Brain microvascular endothelial cell (primary cell): ENCODE data around the gene TMEM208.

Experiments
- DNase-seq: peaks from one replicate; pipeline ENCODE4 v3.0.0-alpha.2; 2020
- H3K27ac ChIP-seq: fragments of 250-450 bp; sonication (Bioruptor Pico); 2 replicates; pipeline ENCODE4 v1.5.1; 2020; ENCODE audit warnings: mild to moderate bottlenecking, moderate library complexity
- H3K27me3 ChIP-seq: fragments of 250-450 bp; sonication (Bioruptor Pico); replicated peaks from 2 replicates; pipeline ENCODE4 v1.5.1; 2020; ENCODE audit warnings: mild to moderate bottlenecking
- H3K36me3 ChIP-seq: fragments of 250-450 bp; sonication (Bioruptor Pico); replicated peaks from 2 replicates; pipeline ENCODE4 v1.5.1; 2020; ENCODE audit warnings: mild to moderate bottlenecking
- H3K4me3 ChIP-seq: 2 replicates; pipeline ENCODE4 v1.5.1; 2011; ENCODE audit warnings: low read depth, mild to moderate bottlenecking, control low read depth, low read length, moderate library complexity
- in situ Hi-C: cut with HindIII; loops from 2 replicates; pipeline ENCODE4 v1.10.0; 2017; ENCODE audit warnings: low sequenced_read_pairs, low pct_ligation_motif_present
- TF ChIP-seq, protein P1 (sequence below): IDR thresholded peaks from 2 replicates; pipeline ENCODE4 v1.5.1; 2011; ENCODE audit warnings: low read depth, mild to moderate bottlenecking, moderate library complexity, low read length, control low read depth, inconsistent platforms; ENCODE audit errors: missing control alignments

The TMEM208 gene

DNA sequence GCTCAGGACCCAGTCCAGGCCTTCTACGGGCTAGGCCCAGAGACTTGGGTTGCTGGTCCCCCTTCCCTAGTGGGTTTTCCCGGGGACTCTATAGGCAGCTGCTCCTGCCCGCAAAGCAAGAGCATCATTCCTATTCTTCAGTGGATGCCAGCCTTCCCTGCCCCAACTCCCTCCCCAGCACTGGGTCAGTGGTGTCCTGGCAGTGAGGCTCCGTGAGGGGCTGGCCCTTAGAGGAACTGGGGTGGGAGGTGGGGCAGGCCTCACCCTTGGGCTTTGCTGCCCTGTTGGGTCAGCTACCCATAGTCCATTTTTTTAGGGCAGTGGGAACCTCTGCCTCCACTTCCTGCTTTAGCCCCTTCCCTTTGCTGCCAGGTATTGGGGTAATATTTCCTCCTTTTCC, 44.5 kb downstream of the TMEM208 start:
- Histone ChIP-seq H3K36me3 (no peaks in the 10 kb centered on the region), H3K27me3 (no peaks in the 10 kb centered on the region), H3K4me3 (no peak overlapping the region), H3K27ac (no peak overlapping the region)
- DNase-seq: no peak
- TF ChIP-seq, protein P1, sequence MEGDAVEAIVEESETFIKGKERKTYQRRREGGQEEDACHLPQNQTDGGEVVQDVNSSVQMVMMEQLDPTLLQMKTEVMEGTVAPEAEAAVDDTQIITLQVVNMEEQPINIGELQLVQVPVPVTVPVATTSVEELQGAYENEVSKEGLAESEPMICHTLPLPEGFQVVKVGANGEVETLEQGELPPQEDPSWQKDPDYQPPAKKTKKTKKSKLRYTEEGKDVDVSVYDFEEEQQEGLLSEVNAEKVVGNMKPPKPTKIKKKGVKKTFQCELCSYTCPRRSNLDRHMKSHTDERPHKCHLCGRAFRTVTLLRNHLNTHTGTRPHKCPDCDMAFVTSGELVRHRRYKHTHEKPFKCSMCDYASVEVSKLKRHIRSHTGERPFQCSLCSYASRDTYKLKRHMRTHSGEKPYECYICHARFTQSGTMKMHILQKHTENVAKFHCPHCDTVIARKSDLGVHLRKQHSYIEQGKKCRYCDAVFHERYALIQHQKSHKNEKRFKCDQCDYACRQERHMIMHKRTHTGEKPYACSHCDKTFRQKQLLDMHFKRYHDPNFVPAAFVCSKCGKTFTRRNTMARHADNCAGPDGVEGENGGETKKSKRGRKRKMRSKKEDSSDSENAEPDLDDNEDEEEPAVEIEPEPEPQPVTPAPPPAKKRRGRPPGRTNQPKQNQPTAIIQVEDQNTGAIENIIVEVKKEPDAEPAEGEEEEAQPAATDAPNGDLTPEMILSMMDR: no peak
- in situ Hi-C loops: no loop called here

DNA sequence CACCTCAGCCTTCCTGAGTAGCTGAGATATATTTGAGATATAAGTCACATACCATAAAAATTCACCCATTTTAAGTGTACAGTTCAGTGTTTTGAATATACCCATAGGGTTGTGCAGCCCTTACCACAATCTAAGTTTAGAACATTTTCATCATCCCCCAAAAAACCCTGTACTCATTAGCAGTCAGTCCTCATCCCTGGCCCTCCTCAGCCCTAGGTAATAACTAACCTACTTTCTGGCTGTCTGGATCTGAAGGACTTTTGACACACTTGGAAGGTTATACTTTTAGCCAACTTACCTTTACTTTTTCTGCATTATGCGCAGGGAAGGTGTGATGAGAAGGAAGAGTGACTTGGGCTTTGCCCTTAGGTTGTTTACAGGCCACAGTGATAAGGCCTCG, 48.4 kb downstream of the TMEM208 start:
- Histone ChIP-seq H3K36me3 (no peaks in the 10 kb centered on the region), H3K27me3 (no peaks in the 10 kb centered on the region), H3K4me3 (no peak overlapping the region), H3K27ac (no peak overlapping the region)
- DNase-seq: no peak
- in situ Hi-C loops: no loop called here
- TF ChIP-seq, protein P1: no peak

DNA sequence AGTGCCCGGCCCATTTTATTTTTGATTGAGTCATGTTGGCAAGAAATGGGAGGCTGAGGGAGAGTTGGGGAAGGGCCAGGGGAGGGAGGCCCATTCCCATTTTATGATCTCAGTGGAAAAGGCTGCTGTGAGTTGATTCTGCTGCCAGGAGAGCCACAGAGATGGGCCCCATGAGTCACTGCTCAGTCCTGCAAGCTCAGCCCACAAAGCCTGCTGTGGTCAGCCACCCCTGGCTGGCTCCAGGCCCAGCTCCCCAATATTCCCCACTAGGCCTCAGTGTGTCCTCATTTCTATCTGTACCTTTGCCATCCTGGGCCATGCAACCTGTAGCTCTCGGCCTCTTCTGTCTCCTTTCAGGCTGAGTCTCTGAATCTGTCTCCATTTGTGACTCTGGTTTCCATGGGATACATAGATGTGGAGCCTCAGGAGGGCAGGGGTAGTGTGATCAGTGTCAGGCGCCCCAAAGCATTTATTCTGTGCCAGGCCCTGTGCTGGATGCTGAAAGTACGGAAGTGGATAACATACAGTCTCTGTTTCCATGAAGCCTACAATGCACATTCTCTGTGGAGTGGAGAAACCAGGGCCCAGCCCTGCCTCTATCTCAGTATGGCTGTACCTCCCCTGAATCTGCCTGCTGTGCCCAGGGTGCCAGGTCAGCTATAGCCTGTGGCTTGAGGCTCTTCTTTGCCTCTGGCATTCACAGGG, 50.5 kb downstream of the TMEM208 start:
- peak; percentile 98 for DNase-seq
- H3K27me3 ChIP-seq: no peaks in the 10 kb centered on the region
- TF ChIP-seq, protein P1: no peak
- no peaks in the 10 kb centered on the region for H3K36me3 ChIP-seq
- H3K4me3 ChIP-seq: peak overlapping the region; percentile 9
- in situ Hi-C loops: no loop called here
- peak overlapping the region; percentile 64 for H3K27ac ChIP-seq

DNA sequence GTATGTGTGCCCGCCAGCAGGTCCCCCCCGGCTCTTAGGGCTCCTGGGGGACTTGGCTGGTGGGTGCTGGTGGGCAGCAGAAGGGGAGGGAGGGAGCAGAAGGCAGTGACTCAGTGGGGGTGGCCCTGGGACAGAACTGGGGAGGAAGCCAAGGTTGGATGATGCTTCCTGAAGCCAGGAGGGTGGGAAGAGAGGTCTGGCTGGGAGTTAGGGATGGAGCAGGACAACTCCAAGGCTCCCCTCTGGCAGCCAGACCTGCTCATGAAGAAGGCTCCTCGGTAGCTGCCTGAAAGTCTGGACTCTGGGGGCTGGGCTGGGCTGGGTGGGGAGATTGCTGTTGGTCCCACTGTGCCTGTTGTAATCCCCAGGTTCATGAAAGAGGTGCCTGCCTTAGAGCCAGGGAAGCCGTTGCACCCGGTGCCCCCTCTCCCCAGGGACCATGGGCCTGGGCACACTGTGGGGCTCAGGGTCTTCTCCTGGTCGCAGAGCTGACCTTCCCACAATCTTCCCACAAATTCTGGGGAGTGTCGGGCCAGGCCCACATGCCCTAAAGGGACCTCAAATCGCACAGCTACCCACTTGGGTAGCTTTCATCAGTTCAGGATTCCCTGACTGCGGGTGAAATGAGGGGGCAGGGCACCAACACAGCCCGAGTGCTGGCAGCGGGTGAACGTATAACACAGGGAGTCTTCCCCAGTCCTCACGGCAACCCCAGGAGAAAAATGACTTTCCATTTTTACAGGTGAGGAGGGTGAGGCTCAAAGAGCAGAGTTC, 51.3 kb downstream of the TMEM208 start:
- Histone ChIP-seq H3K4me3 (peak overlapping the region; percentile 48), H3K36me3 (no peaks in the 10 kb centered on the region), H3K27ac (peak overlapping the region; percentile 64), H3K27me3 (no peaks in the 10 kb centered on the region)
- TF ChIP-seq, protein P1: no peak
- in situ Hi-C loops: no loop called here
- peak; percentile 60 for DNase-seq
